ENCODE measurements around the gene AP2S1.
A peak's percentile ranks its signal among the peaks of the same experiment; 100 is the strongest.

The AP2S1 gene

GRCh38 chr19:46798713-46799112 is 51.9 kb downstream of the AP2S1 start:
- DNase-seq = no peak

- no peak for DNase-seq
These were observed 52.8 kb downstream of the AP2S1 start for GRCh38 chr19:46797881-46798280.

GRCh38 chr19:46791944-46792343 is 58.7 kb downstream of the AP2S1 start:
- DNase-seq = no peak

- DNase-seq = no peak
These were observed 61.3 kb downstream of the AP2S1 start for GRCh38 chr19:46789371-46789770.

GRCh38 chr19:46788968-46789338 is 61.7 kb downstream of the AP2S1 start:
- DNase-seq = no peak

- DNase-seq = peak; percentile 91
These were observed 62.2 kb downstream of the AP2S1 start, which contains the start of gene SLC1A5 for GRCh38 chr19:46788262-46788967. SLC1A5 (minus strand) TSS chr19:46788594; CDS start chr19:46787965, 629 bp downstream.
